Measurements from ENCODE around the gene GATA3.

- TF ChIP-seq CTCF (IDR thresholded peaks at IDR 0.05): no peak
- TF ChIP-seq POLR2AphosphoS5 (IDR thresholded peaks at IDR 0.05; ENCODE audit: low read depth, low read length): no peak
- TF ChIP-seq, protein P1, sequence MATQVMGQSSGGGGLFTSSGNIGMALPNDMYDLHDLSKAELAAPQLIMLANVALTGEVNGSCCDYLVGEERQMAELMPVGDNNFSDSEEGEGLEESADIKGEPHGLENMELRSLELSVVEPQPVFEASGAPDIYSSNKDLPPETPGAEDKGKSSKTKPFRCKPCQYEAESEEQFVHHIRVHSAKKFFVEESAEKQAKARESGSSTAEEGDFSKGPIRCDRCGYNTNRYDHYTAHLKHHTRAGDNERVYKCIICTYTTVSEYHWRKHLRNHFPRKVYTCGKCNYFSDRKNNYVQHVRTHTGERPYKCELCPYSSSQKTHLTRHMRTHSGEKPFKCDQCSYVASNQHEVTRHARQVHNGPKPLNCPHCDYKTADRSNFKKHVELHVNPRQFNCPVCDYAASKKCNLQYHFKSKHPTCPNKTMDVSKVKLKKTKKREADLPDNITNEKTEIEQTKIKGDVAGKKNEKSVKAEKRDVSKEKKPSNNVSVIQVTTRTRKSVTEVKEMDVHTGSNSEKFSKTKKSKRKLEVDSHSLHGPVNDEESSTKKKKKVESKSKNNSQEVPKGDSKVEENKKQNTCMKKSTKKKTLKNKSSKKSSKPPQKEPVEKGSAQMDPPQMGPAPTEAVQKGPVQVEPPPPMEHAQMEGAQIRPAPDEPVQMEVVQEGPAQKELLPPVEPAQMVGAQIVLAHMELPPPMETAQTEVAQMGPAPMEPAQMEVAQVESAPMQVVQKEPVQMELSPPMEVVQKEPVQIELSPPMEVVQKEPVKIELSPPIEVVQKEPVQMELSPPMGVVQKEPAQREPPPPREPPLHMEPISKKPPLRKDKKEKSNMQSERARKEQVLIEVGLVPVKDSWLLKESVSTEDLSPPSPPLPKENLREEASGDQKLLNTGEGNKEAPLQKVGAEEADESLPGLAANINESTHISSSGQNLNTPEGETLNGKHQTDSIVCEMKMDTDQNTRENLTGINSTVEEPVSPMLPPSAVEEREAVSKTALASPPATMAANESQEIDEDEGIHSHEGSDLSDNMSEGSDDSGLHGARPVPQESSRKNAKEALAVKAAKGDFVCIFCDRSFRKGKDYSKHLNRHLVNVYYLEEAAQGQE (IDR thresholded peaks at IDR 0.05; ENCODE audit: insufficient read depth in 1 of 2, low read depth in 2 of 2, low read length in 1 of 2): no peak
- no peak for TF ChIP-seq TCF7L2 (IDR thresholded peaks at IDR 0.05; ENCODE audit: low read depth, low read length)
- no peak for TF ChIP-seq SIN3A (IDR thresholded peaks at IDR 0.05; ENCODE audit: borderline replicate concordance, insufficient read depth, low read depth, low read length)
These were observed 24.6 kb downstream of the GATA3 start for GRCh38 chr10:8079126-8079525.
